Smooth muscle cell (in vitro differentiated cells): Measurements from ENCODE around the gene RNF182. TPM values are rescaled to one million over a fixed set of nuclear protein-coding genes. Genes with fewer than 3 reads are reported as not detected.

Experiments
- DNase-seq: peaks from one replicate; lab custom pipeline; 2025; ENCODE audit not compliant: unreplicated experiment; lab: John Stamatoyannopoulos, UW
- H2AFZ ChIP-seq: fragments of 200-600 bp; sonication (generic); 2 replicates; pipeline ENCODE4 v1.6.0; 2016; ENCODE audit warnings: antibody characterized with exemption, low read depth, mild to moderate bottlenecking
- H3F3A ChIP-seq: fragments of 200-600 bp; sonication (generic); 2 replicates; pipeline ENCODE4 v1.6.0; 2017; ENCODE audit warnings: antibody characterized with exemption, low read depth
- H3K27ac ChIP-seq: fragments of 200-600 bp; sonication (generic); 2 replicates; pipeline ENCODE4 v1.5.1; 2016; ENCODE audit warnings: low read depth, mild to moderate bottlenecking
- H3K27me3 ChIP-seq: fragments of 200-600 bp; sonication (generic); 2 replicates; pipeline ENCODE4 v1.6.1; 2016; ENCODE audit warnings: low read depth, mild to moderate bottlenecking
- H3K36me3 ChIP-seq: fragments of 200-600 bp; sonication (generic); 2 replicates; pipeline ENCODE4 v1.5.1; 2016; ENCODE audit warnings: low read depth
- H3K4me1 ChIP-seq: fragments of 200-600 bp; sonication (generic); 2 replicates; pipeline ENCODE4 v1.5.1; 2016; ENCODE audit warnings: low read depth
- H3K4me2 ChIP-seq: fragments of 200-600 bp; sonication (generic); 2 replicates; pipeline ENCODE4 v1.6.0; 2016; ENCODE audit warnings: mild to moderate bottlenecking
- H3K4me3 ChIP-seq: fragments of 200-600 bp; sonication (generic); 2 replicates; pipeline ENCODE4 v1.5.1; 2016; ENCODE audit warnings: mild to moderate bottlenecking
- H3K79me2 ChIP-seq: fragments of 200-600 bp; sonication (generic); 2 replicates; pipeline ENCODE4 v1.6.0; 2016; ENCODE audit warnings: low read depth, mild to moderate bottlenecking
- H3K9ac ChIP-seq: fragments of 200-600 bp; sonication (generic); 2 replicates; pipeline ENCODE4 v1.6.0; 2016; ENCODE audit warnings: low read depth
- H3K9me3 ChIP-seq: fragments of 200-600 bp; sonication (generic); replicated peaks from 2 replicates; pipeline ENCODE4 v1.5.1; 2016; ENCODE audit warnings: low read depth
- H4K20me1 ChIP-seq: fragments of 200-600 bp; sonication (generic); 2 replicates; pipeline ENCODE4 v1.6.0; 2016; ENCODE audit warnings: low read depth
- CTCF ChIP-seq: fragments of 200-600 bp; sonication (generic); IDR thresholded peaks from 2 replicates; pipeline ENCODE4 v1.5.1; 2017; ENCODE audit warnings: borderline replicate concordance, mild to moderate bottlenecking, antibody characterized with exemption; ENCODE audit not compliant: insufficient read depth, poor library complexity, severe bottlenecking
- WGBS: methylation state at CpG from one replicate; pipeline ENCODE4 v1.1.7; 2016; ENCODE audit warnings: low lambda C conversion rate; 5-methylcytosine and 5-hydroxymethylcytosine counted together
- polyA plus RNA-seq: library from polyadenylated mRNA; unstranded; fragments of >200 nt; fragmentation: Nextera tagmentation; extraction: Ambion mirVana; gene quantifications from 2 replicates; pipeline ENCODE4 v1.2.1, GENCODE V29; 2016
- total RNA-seq: library from RNA; depleted of rRNA; stranded (reverse); fragments of >200 nt; gene quantifications from 2 replicates; pipeline ENCODE4 v1.2.3, GENCODE V29; 2014

Gene RNF182
- total and polyA plus RNA-seq, 2 experiments from 2014 or later, result 0.76 TPM; not detected in 1

- H3K4me1 ChIP-seq, result peaks cover 11% of the 10 kb centered on the region
Observed at GRCh38 chr6:14010275-14010674, 85.5 kb downstream of the RNF182 start.

DNA sequence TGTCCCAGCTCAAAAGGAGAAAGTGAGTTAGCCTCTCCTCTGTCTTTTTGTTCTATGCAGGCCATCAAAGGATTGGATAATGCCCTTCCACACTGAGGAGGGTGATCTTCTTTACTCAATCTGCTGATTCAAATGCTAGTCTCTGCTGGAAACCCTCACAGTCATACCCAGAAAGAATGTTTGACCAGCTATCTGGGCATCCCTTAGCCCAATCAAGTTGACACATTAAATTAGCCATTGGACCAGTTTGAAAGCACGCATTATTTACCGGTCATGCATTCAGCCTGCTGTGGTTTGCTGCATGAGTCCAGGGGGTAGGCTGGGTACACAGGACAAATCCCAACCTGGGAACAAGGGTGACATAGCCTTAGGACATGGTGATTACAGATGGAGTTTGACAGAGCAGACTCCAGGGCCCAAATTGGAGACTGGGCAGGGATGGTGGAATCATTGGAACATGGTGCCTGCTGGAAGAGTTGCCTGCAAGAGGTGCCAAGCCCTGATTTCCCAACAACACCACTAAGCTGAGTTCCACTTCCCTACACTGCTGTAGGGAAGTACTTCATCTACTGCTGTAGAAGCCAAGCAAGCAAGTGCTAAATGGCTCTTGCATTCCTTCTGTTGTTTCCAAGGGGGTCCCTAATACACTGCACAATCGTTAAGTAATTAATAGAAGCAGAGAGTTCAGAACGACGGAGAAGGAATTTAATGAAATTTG is 87.7 kb downstream of the RNF182 start:
- no peaks in the 10 kb centered on the region for H4K20me1 ChIP-seq
- no peak overlapping the region for H3K4me2 ChIP-seq
- H3K27ac ChIP-seq, result no peak overlapping the region
- no peak overlapping the region for H3K4me3 ChIP-seq
- H3K9me3 ChIP-seq, result no peaks in the 10 kb centered on the region
- no peak overlapping the region for H3K9ac ChIP-seq
- H3K27me3 ChIP-seq, result no peaks in the 10 kb centered on the region
- no peak overlapping the region for H2AFZ ChIP-seq
- WGBS, result 97% methylated on average over 5 of the region's 5 CpGs
- H3K4me1 ChIP-seq, result peaks cover 24% of the 10 kb centered on the region
- TF ChIP-seq CTCF, result no peak
- no peaks in the 10 kb centered on the region for H3K36me3 ChIP-seq
- H3F3A ChIP-seq, result no peaks in the 10 kb centered on the region
- H3K79me2 ChIP-seq, result no peaks in the 10 kb centered on the region
- no peak for DNase-seq

More at GRCh38 chr6:14010275-14010674, 85.5 kb downstream of the RNF182 start:
- Histone ChIP-seq H3K36me3 (no peaks in the 10 kb centered on the region), H3F3A (no peaks in the 10 kb centered on the region), H4K20me1 (no peaks in the 10 kb centered on the region), H2AFZ (no peak overlapping the region), H3K9me3 (no peaks in the 10 kb centered on the region), H3K27me3 (no peaks in the 10 kb centered on the region), H3K4me3 (no peak overlapping the region), H3K27ac (no peak overlapping the region), H3K9ac (no peak overlapping the region), H3K79me2 (no peaks in the 10 kb centered on the region), H3K4me2 (no peak overlapping the region)
- no peak for DNase-seq
- TF ChIP-seq CTCF, result no peak
- WGBS, result 76% methylated on average over 3 of the region's 3 CpGs

DNA sequence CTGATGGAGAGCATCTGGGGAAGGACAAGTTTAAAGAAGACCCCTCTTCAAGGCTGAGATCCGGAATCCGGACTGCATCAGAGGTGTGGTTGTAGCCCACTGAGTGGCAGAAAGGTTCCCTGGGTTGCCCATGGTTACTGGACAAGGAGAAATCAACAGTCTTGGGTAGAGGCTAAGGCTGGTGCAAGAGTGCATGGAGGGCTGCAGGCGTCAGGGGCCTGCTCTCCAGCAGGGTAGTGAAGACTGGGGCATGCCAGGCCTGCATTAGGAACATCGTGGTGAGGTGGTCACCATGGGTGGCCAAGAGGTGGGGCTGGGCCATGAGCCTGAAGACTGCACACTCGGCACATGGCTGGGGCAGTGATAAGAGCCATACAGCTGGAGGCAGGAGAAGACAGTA is 91.2 kb downstream of the RNF182 start:
- H3K4me3 ChIP-seq, result no peak overlapping the region
- TF ChIP-seq CTCF, result no peak
- peaks cover 18% of the 10 kb centered on the region for H3K4me1 ChIP-seq
- H3F3A ChIP-seq, result no peaks in the 10 kb centered on the region
- H3K36me3 ChIP-seq, result no peaks in the 10 kb centered on the region
- H3K9ac ChIP-seq, result no peak overlapping the region
- no peak for DNase-seq
- 84% methylated on average over 5 of the region's 5 CpGs for WGBS
- no peaks in the 10 kb centered on the region for H3K79me2 ChIP-seq
- H2AFZ ChIP-seq, result no peak overlapping the region
- no peak overlapping the region for H3K27ac ChIP-seq
- no peaks in the 10 kb centered on the region for H3K9me3 ChIP-seq
- H3K27me3 ChIP-seq, result no peaks in the 10 kb centered on the region
- H4K20me1 ChIP-seq, result no peaks in the 10 kb centered on the region
- no peak overlapping the region for H3K4me2 ChIP-seq

DNA sequence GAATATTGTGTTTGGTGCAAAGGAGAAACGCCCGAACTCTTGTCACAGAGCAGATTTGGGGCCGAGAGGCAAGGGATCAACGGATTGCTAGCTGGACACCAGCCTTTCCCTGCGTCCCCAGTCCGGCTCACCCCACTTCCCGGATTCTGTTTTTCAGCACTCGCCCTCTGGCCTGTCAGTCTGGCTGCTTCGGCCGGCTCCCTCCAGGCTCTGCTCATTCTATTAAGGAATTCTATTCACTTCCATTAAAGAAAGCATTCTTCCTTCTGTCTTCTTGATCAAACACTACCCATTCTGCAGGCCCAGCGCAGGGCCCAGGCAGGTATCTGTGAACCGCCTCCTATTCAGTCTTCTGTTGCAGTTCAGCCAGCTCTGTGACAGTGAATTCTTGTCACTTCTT is 91.7 kb downstream of the RNF182 start:
- H3K27me3 ChIP-seq, result no peaks in the 10 kb centered on the region
- no peaks in the 10 kb centered on the region for H3F3A ChIP-seq
- no peaks in the 10 kb centered on the region for H3K79me2 ChIP-seq
- no peaks in the 10 kb centered on the region for H3K9me3 ChIP-seq
- no peaks in the 10 kb centered on the region for H3K36me3 ChIP-seq
- no peak overlapping the region for H3K4me3 ChIP-seq
- DNase-seq, result no peak
- H3K4me1 ChIP-seq, result peaks cover 18% of the 10 kb centered on the region
- TF ChIP-seq CTCF, result no peak
- H3K4me2 ChIP-seq, result no peak overlapping the region
- H3K27ac ChIP-seq, result no peak overlapping the region
- WGBS, result 89% methylated on average over 12 of the region's 12 CpGs
- no peak overlapping the region for H3K9ac ChIP-seq
- H2AFZ ChIP-seq, result no peak overlapping the region
- no peaks in the 10 kb centered on the region for H4K20me1 ChIP-seq
